ENCODE measurements around the gene FMO3. TPM values are rescaled to one million over a fixed set of nuclear protein-coding genes. Genes with fewer than 3 reads are reported as not detected.

The FMO3 gene
- total RNA-seq, 1 donor from 2014 or later: not detected

DNA sequence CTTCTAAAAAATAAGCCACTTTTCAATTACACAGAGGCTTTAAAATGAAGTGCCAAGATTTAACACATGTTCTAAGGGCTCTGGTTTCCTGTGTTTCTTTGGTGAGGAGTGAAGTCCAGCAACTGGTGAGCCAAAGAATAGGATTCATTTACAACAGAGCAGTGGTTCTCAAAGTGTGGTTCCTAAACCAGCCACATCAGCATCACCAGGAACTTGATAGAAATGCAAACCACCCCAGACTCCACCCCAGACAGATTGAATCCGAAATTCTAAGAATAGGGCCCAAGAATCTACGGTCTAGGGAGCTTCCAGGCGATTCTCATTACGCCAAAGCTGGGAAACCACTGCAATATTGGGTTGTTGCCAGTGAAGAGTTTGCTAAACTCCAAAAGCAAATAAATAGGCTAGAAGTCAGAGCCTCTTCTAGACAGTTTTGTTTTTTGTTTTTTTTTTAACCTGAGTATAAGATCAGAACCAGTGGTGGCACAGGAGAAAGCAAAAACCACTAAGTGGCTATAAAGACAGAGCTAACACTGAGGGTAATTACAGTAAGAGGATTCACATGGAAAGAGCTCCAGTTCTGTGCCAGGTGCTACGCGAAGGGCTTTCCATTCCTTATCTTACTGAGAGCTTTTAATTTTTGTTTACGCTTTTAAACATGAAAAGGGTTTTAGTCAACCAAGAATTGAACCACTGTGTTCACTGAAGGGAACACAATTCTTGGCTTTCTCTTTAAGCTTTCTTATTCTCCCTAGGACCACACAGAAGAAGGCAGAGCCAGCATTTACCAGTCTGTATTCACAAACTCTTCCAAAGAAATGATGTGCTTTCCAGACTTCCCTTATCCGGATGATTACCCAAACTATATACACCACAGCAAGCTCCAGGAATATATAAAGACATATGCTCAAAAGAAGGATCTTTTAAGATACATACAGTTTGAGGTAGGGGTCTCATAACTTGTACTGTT is 52.0 kb downstream of the FMO3 start:
- H4K20me1 ChIP-seq (ENCODE audit: insufficient read depth, low read length): no peaks in the 10 kb centered on the region
- FAIRE-seq: no peak
- peak overlapping the region; percentile 38 for H3K9ac ChIP-seq (ENCODE audit: low read length)
- peak overlapping the region; percentile 44 for H3K4me2 ChIP-seq (ENCODE audit: low read length)
- H3K4me3 Mint-ChIP-seq (ENCODE audit: unreplicated experiment): no peak overlapping the region
- peak overlapping the region; percentile 36 for H3K27ac ChIP-seq (ENCODE audit: low read depth, low read length)
- no peaks in the 10 kb centered on the region for H3K36me3 ChIP-seq (ENCODE audit: insufficient read depth, low read length)
- TF ChIP-seq CTCF (IDR thresholded peaks at IDR 0.05; ENCODE audit: insufficient read depth, low read depth, low read length) (no peak), EZH2 (IDR thresholded peaks at IDR 0.05; ENCODE audit: insufficient read depth, low read length) (no peak)
- H2AFZ ChIP-seq (ENCODE audit: low read depth, low read length): peak overlapping the region; percentile 9
- H3K9me3 Mint-ChIP-seq (ENCODE audit: unreplicated experiment): no peaks in the 10 kb centered on the region
- no peak overlapping the region for H3K27ac Mint-ChIP-seq (ENCODE audit: unreplicated experiment)
- no peaks in the 10 kb centered on the region for H3K27me3 ChIP-seq (ENCODE audit: insufficient read depth, low read length)
- no peaks in the 10 kb centered on the region for H3K36me3 Mint-ChIP-seq (ENCODE audit: low read depth, unreplicated experiment)
- no peaks in the 10 kb centered on the region for H3K27me3 Mint-ChIP-seq (ENCODE audit: low read depth, unreplicated experiment)
- DNase-seq (ENCODE audit: low read depth): peak; percentile 65
- no peaks in the 10 kb centered on the region for H3K79me2 ChIP-seq (ENCODE audit: insufficient read depth, low read length)
- H3K4me3 ChIP-seq (ENCODE audit: insufficient read depth, low read depth, low read length): no peak overlapping the region
- no peaks in the 10 kb centered on the region for H3K9me3 ChIP-seq (ENCODE audit: insufficient read depth, low read depth, low read length)
- H3K4me1 ChIP-seq (ENCODE audit: insufficient read depth, low read length): peaks cover 10% of the 10 kb centered on the region
- no peaks in the 10 kb centered on the region for H3K4me1 Mint-ChIP-seq (ENCODE audit: low read depth, unreplicated experiment)

DNA sequence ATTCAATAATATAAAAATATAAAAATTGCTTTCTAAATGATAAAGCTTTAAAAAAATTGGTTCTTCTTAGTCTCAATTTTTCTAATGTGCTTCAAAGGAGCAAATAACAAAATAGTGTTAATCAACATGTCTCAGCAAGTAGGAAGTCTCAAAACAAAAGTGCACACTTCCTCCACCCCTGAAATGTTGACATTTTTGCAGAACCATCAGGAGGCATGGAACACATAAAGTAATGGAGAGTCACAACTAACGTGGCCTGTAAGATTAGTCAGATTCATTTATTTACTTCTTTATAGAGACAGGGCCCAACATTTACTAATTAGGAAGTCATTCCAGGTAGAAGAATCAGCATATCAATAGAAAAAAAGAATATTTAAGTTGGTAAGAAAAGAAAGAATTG is 59.5 kb downstream of the FMO3 start:
- DNase-seq (ENCODE audit: low read depth): no peak
- no peaks in the 10 kb centered on the region for H4K20me1 ChIP-seq (ENCODE audit: insufficient read depth, low read length)
- H3K4me2 ChIP-seq (ENCODE audit: low read length): no peak overlapping the region
- H3K36me3 Mint-ChIP-seq (ENCODE audit: low read depth, unreplicated experiment): no peaks in the 10 kb centered on the region
- no peak overlapping the region for H3K27ac Mint-ChIP-seq (ENCODE audit: unreplicated experiment)
- H3K4me3 ChIP-seq (ENCODE audit: insufficient read depth, low read depth, low read length): no peak overlapping the region
- H2AFZ ChIP-seq (ENCODE audit: low read depth, low read length): no peak overlapping the region
- TF ChIP-seq CTCF (IDR thresholded peaks at IDR 0.05; ENCODE audit: insufficient read depth, low read depth, low read length) (no peak), EZH2 (IDR thresholded peaks at IDR 0.05; ENCODE audit: insufficient read depth, low read length) (no peak)
- no peaks in the 10 kb centered on the region for H3K36me3 ChIP-seq (ENCODE audit: insufficient read depth, low read length)
- H3K27me3 Mint-ChIP-seq (ENCODE audit: low read depth, unreplicated experiment): no peaks in the 10 kb centered on the region
- H3K27me3 ChIP-seq (ENCODE audit: insufficient read depth, low read length): no peaks in the 10 kb centered on the region
- no peak overlapping the region for H3K9ac ChIP-seq (ENCODE audit: low read length)
- no peaks in the 10 kb centered on the region for H3K4me1 Mint-ChIP-seq (ENCODE audit: low read depth, unreplicated experiment)
- H3K79me2 ChIP-seq (ENCODE audit: insufficient read depth, low read length): no peaks in the 10 kb centered on the region
- no peaks in the 10 kb centered on the region for H3K9me3 Mint-ChIP-seq (ENCODE audit: unreplicated experiment)
- no peak overlapping the region for H3K4me3 Mint-ChIP-seq (ENCODE audit: unreplicated experiment)
- H3K27ac ChIP-seq (ENCODE audit: low read depth, low read length): no peak overlapping the region
- no peaks in the 10 kb centered on the region for H3K4me1 ChIP-seq (ENCODE audit: insufficient read depth, low read length)
- no peak for FAIRE-seq
- no peaks in the 10 kb centered on the region for H3K9me3 ChIP-seq (ENCODE audit: insufficient read depth, low read depth, low read length)

DNA sequence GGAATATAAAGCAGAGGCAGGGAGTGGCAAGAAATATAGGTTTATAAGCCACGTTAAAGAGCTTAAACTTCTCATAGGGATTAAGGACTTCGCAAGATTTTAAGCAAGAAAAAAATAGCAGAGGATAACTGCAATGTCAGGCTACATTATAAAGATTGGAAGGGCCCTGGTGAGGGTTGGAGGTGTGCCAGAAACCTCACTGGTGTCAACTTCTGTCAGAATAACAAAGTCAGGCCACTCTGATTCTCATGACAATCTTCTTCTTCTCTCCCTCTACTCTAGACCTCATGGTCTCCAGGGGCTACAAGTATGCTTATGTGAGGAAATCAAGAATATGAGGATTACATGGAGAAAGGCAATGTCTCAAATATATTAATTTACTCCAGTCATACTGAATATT is 61.8 kb downstream of the FMO3 start:
- no peak overlapping the region for H3K9ac ChIP-seq (ENCODE audit: low read length)
- FAIRE-seq (no peak), DNase-seq (ENCODE audit: low read depth) (no peak)
- Mint-ChIP-seq H3K9me3 (ENCODE audit: unreplicated experiment) (no peaks in the 10 kb centered on the region), H3K36me3 (ENCODE audit: low read depth, unreplicated experiment) (no peaks in the 10 kb centered on the region), H3K27me3 (ENCODE audit: low read depth, unreplicated experiment) (no peaks in the 10 kb centered on the region), H3K4me3 (ENCODE audit: unreplicated experiment) (no peak overlapping the region), H3K4me1 (ENCODE audit: low read depth, unreplicated experiment) (no peaks in the 10 kb centered on the region), H3K27ac (ENCODE audit: unreplicated experiment) (no peak overlapping the region)
- no peak for TF ChIP-seq EZH2 (IDR thresholded peaks at IDR 0.05; ENCODE audit: insufficient read depth, low read length)
- TF ChIP-seq CTCF (IDR thresholded peaks at IDR 0.05; ENCODE audit: insufficient read depth, low read depth, low read length): no peak
- H3K27ac ChIP-seq (ENCODE audit: low read depth, low read length): no peak overlapping the region
- H3K79me2 ChIP-seq (ENCODE audit: insufficient read depth, low read length): no peaks in the 10 kb centered on the region
- no peak overlapping the region for H3K4me2 ChIP-seq (ENCODE audit: low read length)
- no peak overlapping the region for H3K4me3 ChIP-seq (ENCODE audit: insufficient read depth, low read depth, low read length)
- H4K20me1 ChIP-seq (ENCODE audit: insufficient read depth, low read length): no peaks in the 10 kb centered on the region
- H3K27me3 ChIP-seq (ENCODE audit: insufficient read depth, low read length): no peaks in the 10 kb centered on the region
- H2AFZ ChIP-seq (ENCODE audit: low read depth, low read length): no peak overlapping the region
- no peaks in the 10 kb centered on the region for H3K36me3 ChIP-seq (ENCODE audit: insufficient read depth, low read length)
- no peaks in the 10 kb centered on the region for H3K9me3 ChIP-seq (ENCODE audit: insufficient read depth, low read depth, low read length)
- no peaks in the 10 kb centered on the region for H3K4me1 ChIP-seq (ENCODE audit: insufficient read depth, low read length)
